ENCODE data around the gene PLD2.

DNA sequence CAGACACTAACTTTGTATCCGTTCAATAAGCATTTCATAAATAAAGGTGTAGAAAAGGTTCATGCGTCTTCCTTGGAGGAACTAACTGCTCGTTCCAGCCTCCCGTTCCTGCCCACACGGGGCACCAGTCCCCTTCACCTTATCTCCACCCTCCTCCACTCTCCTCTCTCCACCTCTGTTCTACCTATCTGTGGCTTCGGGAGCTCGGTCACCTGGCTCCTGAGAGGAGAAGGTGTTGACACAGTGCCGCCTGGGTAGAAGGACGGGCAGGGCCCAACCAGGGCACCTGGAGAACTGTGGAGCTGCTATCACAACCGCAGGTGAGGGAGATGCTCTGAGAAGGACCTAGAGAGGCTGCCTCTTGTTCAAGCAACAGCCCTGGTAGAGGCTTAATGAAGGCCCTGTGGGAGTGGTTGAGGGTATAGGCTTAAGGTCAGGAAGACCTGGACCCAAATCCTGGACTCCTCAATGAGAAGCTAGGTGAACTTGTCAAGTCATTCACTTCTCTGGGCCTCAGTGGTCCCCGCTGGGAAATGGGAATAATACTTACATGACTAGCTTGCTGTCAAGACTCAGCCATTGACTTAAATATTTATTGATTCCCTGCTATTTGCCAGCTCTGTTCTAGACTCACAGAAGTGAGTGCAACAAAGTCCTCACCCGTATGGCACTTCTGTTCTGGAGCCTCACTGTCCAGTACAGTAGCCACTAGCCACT is 16.6 kb downstream of the PLD2 start:
- no peak for TF ChIP-seq TAF1 (IDR thresholded peaks at IDR 0.05; ENCODE audit: borderline replicate concordance, low read depth, low read length)
- TF ChIP-seq RBBP5 (conservative IDR thresholded peaks at IDR 0.05): no peak
- no peak for TF ChIP-seq POLR2AphosphoS5 (IDR thresholded peaks at IDR 0.05; ENCODE audit: low read length)
- no peak for TF ChIP-seq ZNF24 (IDR thresholded peaks at IDR 0.05)
- no peak for TF ChIP-seq SUPT20H (IDR thresholded peaks at IDR 0.05; ENCODE audit: borderline replicate concordance, control insufficient read depth, low read depth, low read length)
- TF ChIP-seq, protein P1, sequence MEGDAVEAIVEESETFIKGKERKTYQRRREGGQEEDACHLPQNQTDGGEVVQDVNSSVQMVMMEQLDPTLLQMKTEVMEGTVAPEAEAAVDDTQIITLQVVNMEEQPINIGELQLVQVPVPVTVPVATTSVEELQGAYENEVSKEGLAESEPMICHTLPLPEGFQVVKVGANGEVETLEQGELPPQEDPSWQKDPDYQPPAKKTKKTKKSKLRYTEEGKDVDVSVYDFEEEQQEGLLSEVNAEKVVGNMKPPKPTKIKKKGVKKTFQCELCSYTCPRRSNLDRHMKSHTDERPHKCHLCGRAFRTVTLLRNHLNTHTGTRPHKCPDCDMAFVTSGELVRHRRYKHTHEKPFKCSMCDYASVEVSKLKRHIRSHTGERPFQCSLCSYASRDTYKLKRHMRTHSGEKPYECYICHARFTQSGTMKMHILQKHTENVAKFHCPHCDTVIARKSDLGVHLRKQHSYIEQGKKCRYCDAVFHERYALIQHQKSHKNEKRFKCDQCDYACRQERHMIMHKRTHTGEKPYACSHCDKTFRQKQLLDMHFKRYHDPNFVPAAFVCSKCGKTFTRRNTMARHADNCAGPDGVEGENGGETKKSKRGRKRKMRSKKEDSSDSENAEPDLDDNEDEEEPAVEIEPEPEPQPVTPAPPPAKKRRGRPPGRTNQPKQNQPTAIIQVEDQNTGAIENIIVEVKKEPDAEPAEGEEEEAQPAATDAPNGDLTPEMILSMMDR (IDR thresholded peaks at IDR 0.05 in 2 of 3, conservative IDR thresholded peaks at IDR 0.05 in 1 of 3; ENCODE audit: control insufficient read depth in 2 of 3, extremely low read depth in 1 of 3, insufficient read depth in 1 of 3, low read depth in 3 of 3, low read length in 3 of 3): no peak
- TF ChIP-seq, protein P2, sequence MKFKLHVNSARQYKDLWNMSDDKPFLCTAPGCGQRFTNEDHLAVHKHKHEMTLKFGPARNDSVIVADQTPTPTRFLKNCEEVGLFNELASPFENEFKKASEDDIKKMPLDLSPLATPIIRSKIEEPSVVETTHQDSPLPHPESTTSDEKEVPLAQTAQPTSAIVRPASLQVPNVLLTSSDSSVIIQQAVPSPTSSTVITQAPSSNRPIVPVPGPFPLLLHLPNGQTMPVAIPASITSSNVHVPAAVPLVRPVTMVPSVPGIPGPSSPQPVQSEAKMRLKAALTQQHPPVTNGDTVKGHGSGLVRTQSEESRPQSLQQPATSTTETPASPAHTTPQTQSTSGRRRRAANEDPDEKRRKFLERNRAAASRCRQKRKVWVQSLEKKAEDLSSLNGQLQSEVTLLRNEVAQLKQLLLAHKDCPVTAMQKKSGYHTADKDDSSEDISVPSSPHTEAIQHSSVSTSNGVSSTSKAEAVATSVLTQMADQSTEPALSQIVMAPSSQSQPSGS (IDR thresholded peaks at IDR 0.05; ENCODE audit: low read length): no peak
- TF ChIP-seq MAX (IDR thresholded peaks at IDR 0.05; ENCODE audit: low read depth, low read length): no peak
- TF ChIP-seq SP1 (IDR thresholded peaks at IDR 0.05; ENCODE audit: low read depth, low read length): no peak
